OCI-LY3 (cell line): ENCODE results near the gene NLRC5.

Experiments used
- EZH2phosphoT487 ChIP-seq: fragments of 200-600 bp; shearing (Covaris generic); IDR thresholded peaks from 2 replicates; pipeline ENCODE4 v1.6.1; 2018; ENCODE audit warnings: antibody characterized with exemption, mixed run types, low read depth
- TF ChIP-seq, protein P1 (sequence below): fragments of 200-600, 300-600 bp; sonication (generic); IDR thresholded peaks from 2 replicates; pipeline ENCODE4 v1.5.1; 2014; ENCODE audit warnings: antibody characterized with exemption, low read length, low read depth

DNA sequence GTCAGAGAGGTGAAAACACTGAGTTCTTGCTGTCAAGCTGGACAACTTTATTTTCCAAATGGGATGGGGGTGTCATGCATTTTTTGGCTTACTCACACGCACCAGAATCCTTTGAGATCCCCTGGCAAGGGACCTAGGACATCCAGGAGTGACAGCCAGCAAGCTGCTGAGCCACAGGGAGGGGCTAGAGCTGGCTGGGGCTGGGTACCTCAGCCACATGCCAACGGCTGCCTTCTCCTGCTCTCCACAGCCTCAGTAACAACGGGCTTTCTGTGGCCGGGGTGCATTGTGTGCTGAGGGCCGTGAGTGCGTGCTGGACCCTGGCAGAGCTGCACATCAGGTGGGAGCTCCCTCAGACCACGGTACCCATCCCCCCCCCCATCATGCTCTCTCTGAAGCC lies 47.6 kb downstream of the NLRC5 start:
- TF ChIP-seq, protein P1, sequence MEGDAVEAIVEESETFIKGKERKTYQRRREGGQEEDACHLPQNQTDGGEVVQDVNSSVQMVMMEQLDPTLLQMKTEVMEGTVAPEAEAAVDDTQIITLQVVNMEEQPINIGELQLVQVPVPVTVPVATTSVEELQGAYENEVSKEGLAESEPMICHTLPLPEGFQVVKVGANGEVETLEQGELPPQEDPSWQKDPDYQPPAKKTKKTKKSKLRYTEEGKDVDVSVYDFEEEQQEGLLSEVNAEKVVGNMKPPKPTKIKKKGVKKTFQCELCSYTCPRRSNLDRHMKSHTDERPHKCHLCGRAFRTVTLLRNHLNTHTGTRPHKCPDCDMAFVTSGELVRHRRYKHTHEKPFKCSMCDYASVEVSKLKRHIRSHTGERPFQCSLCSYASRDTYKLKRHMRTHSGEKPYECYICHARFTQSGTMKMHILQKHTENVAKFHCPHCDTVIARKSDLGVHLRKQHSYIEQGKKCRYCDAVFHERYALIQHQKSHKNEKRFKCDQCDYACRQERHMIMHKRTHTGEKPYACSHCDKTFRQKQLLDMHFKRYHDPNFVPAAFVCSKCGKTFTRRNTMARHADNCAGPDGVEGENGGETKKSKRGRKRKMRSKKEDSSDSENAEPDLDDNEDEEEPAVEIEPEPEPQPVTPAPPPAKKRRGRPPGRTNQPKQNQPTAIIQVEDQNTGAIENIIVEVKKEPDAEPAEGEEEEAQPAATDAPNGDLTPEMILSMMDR, result no peak
- no peak for TF ChIP-seq EZH2phosphoT487
